Measurements from ENCODE around the gene SLC6A1.

DNA sequence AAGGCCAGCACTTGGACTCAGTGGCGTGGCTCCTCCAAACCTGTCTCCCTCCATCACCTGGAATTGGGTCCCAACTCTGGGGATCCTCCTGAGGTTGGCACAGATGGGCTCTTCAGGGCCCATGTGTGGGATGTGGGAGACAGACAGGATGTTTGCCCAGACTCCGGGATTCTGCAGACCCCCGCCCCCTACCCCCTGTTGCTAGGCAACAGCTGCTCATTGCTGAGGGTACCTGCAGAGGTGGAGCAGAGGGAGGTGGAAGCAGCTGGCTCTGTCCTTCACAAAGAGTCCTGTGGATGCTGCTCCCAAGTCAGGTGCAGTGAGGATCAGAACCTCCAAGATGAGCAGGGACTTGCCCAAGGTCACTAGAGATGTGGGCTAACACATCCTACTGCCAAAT is 40.0 kb upstream of the SLC6A1 start:
- TF ChIP-seq CTCF (IDR thresholded peaks at IDR 0.05) (no peak), POLR2A (IDR thresholded peaks at IDR 0.05) (no peak)
